PFSK-1 (cell line): Measurements from ENCODE around the gene COL23A1.

Experiments used
- FOXP2 ChIP-seq: optimal IDR thresholded peaks from 2 replicates; pipeline ENCODE3; 2011; ENCODE audit warnings: borderline replicate concordance, control low read depth, inconsistent platforms; ENCODE audit not compliant: insufficient read depth; ENCODE audit errors: extremely low read length, extremely low read depth
- POLR2AphosphoS5 ChIP-seq: IDR thresholded peaks from 2 replicates; pipeline ENCODE4 v1.6.1; 2012; ENCODE audit warnings: low read depth, mild to moderate bottlenecking, control low read depth, low read length, moderate library complexity
- REST ChIP-seq, 2 experiments: IDR thresholded peaks; 2 replicates each; pipeline versions ENCODE4 v1.6.1 to v1.8.0; 2011 to 2012; ENCODE audit warnings: low read depth in 2 of 2, low read length in 2 of 2, control low read depth in 1 of 2, inconsistent platforms in 1 of 2, mild to moderate bottlenecking in 1 of 2, moderate library complexity in 1 of 2; ENCODE audit not compliant: insufficient read depth in 1 of 2
- SIN3A ChIP-seq: IDR thresholded peaks from 2 replicates; pipeline ENCODE4 v1.6.1; 2012; ENCODE audit warnings: mild to moderate bottlenecking, low read length, moderate library complexity, borderline replicate concordance; ENCODE audit not compliant: insufficient read depth
- TAF1 ChIP-seq: IDR thresholded peaks from 2 replicates; pipeline ENCODE4 v1.6.1; 2012; ENCODE audit warnings: low read length, control low read depth, borderline replicate concordance; ENCODE audit not compliant: insufficient read depth

COL23A1 gene

GRCh38 chr5:178318893-178319292 is 271.3 kb downstream of the COL23A1 start:
- TF ChIP-seq TAF1 (no peak), FOXP2 (no peak), POLR2AphosphoS5 (no peak), REST (IDR thresholded peaks at IDR 0.05; ENCODE audit: insufficient read depth in 1 of 2, low read depth in 2 of 2, low read length in 2 of 2) (no peak)

GRCh38 chr5:178318382-178318781 is 271.8 kb downstream of the COL23A1 start:
- no peak for TF ChIP-seq SIN3A
- no peak for TF ChIP-seq TAF1
- no peak for TF ChIP-seq POLR2AphosphoS5
- no peak for TF ChIP-seq FOXP2
- TF ChIP-seq REST (IDR thresholded peaks at IDR 0.05; ENCODE audit: insufficient read depth in 1 of 2, low read depth in 2 of 2, low read length in 2 of 2): no peak

- TF ChIP-seq FOXP2 (no peak), SIN3A (no peak), POLR2AphosphoS5 (no peak), TAF1 (no peak), REST (IDR thresholded peaks at IDR 0.05; ENCODE audit: insufficient read depth in 1 of 2, low read depth in 2 of 2, low read length in 2 of 2) (no peak)
Measured at GRCh38 chr5:178314961-178315820, 275.0 kb downstream of the COL23A1 start.

GRCh38 chr5:178314061-178314660 is 276.0 kb downstream of the COL23A1 start:
- TF ChIP-seq FOXP2: no peak
- no peak for TF ChIP-seq SIN3A
- TF ChIP-seq REST (IDR thresholded peaks at IDR 0.05; ENCODE audit: insufficient read depth in 1 of 2, low read depth in 2 of 2, low read length in 2 of 2): no peak
- TF ChIP-seq TAF1: no peak
- TF ChIP-seq POLR2AphosphoS5: no peak
